GM12872 (cell line): ENCODE results near the gene MCF2L.

Experiments used
- TF ChIP-seq, protein P1 (sequence below): IDR thresholded peaks from 3 replicates; pipeline ENCODE4 v1.5.1; 2011; ENCODE audit warnings: low read depth, mild to moderate bottlenecking, low read length, moderate library complexity; ENCODE audit not compliant: insufficient read depth

The MCF2L gene

DNA sequence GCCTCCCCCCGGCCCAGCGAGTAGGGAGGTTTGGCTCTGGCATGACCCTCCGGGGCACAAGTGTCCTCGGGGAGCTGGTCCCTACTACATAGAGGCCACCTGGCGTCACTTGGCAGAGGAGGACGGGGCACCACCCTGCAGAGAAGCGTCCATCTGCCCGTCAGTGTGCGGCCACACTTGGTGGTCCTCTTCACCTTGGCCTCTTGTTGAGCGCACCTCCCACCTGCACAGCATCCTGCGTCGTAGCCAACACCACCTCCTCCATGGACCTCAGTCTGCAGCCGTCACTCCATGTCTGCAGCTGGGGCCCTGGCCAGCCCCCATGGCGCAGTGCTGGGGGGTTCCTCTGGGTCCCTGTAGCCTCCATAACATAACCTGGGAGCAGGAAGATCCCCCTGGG is 35.1 kb downstream of the MCF2L start:
- TF ChIP-seq, protein P1, sequence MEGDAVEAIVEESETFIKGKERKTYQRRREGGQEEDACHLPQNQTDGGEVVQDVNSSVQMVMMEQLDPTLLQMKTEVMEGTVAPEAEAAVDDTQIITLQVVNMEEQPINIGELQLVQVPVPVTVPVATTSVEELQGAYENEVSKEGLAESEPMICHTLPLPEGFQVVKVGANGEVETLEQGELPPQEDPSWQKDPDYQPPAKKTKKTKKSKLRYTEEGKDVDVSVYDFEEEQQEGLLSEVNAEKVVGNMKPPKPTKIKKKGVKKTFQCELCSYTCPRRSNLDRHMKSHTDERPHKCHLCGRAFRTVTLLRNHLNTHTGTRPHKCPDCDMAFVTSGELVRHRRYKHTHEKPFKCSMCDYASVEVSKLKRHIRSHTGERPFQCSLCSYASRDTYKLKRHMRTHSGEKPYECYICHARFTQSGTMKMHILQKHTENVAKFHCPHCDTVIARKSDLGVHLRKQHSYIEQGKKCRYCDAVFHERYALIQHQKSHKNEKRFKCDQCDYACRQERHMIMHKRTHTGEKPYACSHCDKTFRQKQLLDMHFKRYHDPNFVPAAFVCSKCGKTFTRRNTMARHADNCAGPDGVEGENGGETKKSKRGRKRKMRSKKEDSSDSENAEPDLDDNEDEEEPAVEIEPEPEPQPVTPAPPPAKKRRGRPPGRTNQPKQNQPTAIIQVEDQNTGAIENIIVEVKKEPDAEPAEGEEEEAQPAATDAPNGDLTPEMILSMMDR = no peak

DNA sequence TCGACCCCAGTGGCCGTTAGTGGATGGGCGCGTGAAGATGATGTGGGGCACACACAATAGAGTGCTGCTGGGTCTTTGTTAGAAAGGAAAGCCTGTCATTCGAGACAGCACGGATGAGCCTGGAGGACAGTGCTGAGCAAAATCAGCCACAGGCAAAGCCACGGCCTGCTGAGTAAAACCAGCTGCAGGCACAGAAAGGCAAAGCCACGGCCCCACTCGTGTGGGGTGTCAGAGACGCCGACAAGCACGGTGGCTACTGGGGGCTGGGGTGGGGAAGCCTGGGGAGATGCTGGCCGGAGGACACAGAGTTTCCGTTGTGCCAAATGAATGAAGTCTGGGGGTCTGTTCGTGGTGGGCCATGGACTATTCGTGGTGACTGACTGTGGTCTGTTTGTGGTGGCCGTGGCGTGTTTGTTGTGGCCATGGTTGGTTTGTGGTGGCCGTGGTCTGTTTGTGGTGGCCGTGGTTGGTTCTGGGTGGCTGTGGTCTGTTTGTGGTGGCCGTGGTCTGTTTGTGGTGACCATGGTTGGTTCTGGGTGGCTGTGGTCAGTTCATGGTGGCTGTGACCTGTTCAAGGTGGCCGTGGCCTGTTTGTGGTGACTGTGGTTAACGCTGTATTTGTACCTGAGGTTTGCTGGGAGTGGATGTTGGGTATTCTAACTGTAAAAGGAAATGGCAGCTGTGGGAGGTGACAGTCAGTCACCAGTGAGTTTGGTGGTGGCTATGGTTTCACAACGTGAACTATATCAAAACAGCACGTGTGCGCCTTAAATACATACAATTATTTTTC is 36.3 kb downstream of the MCF2L start:
- TF ChIP-seq, protein P1 = no peak

GRCh38 chr13:113005997-113006396 is 37.0 kb downstream of the MCF2L start:
- TF ChIP-seq, protein P1 = no peak

DNA sequence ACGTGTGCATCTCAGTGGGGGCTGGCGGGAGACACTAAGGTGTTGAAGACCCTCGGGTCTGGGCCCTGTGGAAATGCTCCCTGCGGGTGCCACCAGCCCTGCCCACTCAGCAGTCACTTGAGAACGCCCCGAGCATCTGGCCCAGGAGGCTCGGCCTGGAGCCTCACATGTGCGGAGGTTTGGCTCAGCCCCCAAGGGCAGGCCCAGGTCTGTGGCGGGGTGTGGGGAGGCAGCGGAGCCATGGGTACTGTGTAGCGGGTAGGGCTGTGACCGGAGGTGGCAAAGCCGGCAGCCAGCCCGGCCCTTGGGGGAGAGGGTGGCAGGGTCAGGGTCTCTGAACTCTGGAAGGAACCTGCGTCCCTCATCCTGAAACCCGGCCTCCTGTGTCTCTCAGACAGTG is 37.6 kb downstream of the MCF2L start:
- TF ChIP-seq, protein P1 = no peak

- TF ChIP-seq, protein P1 = no peak
These were observed 39.8 kb downstream of the MCF2L start for GRCh38 chr13:113008851-113009250.

- TF ChIP-seq, protein P1 = no peak
These were observed 40.9 kb downstream of the MCF2L start for GRCh38 chr13:113009743-113010509.

- TF ChIP-seq, protein P1 = no peak
These were observed 41.5 kb downstream of the MCF2L start for GRCh38 chr13:113010510-113010865.
